ENCODE results near the gene PTPRJ.

GRCh38 chr11:48087974-48088681 is 107.8 kb downstream of the PTPRJ start:
- no peak for TF ChIP-seq POLR2G (IDR thresholded peaks at IDR 0.05; ENCODE audit: low read depth, low read length)
- TF ChIP-seq MAX (IDR thresholded peaks at IDR 0.05), result no peak
- no peak for TF ChIP-seq ZNF350 (CRISPR knock-in tag; IDR thresholded peaks at IDR 0.05; ENCODE audit: borderline replicate concordance, low read depth)
- TF ChIP-seq, protein P1, sequence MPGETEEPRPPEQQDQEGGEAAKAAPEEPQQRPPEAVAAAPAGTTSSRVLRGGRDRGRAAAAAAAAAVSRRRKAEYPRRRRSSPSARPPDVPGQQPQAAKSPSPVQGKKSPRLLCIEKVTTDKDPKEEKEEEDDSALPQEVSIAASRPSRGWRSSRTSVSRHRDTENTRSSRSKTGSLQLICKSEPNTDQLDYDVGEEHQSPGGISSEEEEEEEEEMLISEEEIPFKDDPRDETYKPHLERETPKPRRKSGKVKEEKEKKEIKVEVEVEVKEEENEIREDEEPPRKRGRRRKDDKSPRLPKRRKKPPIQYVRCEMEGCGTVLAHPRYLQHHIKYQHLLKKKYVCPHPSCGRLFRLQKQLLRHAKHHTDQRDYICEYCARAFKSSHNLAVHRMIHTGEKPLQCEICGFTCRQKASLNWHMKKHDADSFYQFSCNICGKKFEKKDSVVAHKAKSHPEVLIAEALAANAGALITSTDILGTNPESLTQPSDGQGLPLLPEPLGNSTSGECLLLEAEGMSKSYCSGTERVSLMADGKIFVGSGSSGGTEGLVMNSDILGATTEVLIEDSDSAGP (CRISPR knock-in tag; IDR thresholded peaks at IDR 0.05; ENCODE audit: borderline replicate concordance), result no peak
- TF ChIP-seq HNRNPH1 (optimal IDR thresholded peaks at IDR 0.05; ENCODE audit: low read depth, low read length), result no peak
- no peak for TF ChIP-seq SALL2 (CRISPR knock-in tag; IDR thresholded peaks at IDR 0.05)
- TF ChIP-seq BCL3 (CRISPR knock-in tag; IDR thresholded peaks at IDR 0.05), result no peak
- TF ChIP-seq HDAC1 (CRISPR knock-in tag; IDR thresholded peaks at IDR 0.05), result no peak
- no peak for TF ChIP-seq ETV6 (CRISPR knock-in tag; conservative IDR thresholded peaks at IDR 0.05)
- no peak for TF ChIP-seq CSRNP2 (CRISPR knock-in tag; conservative IDR thresholded peaks at IDR 0.05; ENCODE audit: low read depth)
- TF ChIP-seq, protein P2, sequence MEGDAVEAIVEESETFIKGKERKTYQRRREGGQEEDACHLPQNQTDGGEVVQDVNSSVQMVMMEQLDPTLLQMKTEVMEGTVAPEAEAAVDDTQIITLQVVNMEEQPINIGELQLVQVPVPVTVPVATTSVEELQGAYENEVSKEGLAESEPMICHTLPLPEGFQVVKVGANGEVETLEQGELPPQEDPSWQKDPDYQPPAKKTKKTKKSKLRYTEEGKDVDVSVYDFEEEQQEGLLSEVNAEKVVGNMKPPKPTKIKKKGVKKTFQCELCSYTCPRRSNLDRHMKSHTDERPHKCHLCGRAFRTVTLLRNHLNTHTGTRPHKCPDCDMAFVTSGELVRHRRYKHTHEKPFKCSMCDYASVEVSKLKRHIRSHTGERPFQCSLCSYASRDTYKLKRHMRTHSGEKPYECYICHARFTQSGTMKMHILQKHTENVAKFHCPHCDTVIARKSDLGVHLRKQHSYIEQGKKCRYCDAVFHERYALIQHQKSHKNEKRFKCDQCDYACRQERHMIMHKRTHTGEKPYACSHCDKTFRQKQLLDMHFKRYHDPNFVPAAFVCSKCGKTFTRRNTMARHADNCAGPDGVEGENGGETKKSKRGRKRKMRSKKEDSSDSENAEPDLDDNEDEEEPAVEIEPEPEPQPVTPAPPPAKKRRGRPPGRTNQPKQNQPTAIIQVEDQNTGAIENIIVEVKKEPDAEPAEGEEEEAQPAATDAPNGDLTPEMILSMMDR (CRISPR knock-in tag; IDR thresholded peaks at IDR 0.05), result no peak
- no peak for TF ChIP-seq RFX5 (IDR thresholded peaks at IDR 0.05; ENCODE audit: low read depth, low read length)
- no peak for TF ChIP-seq DDIT3 (CRISPR knock-in tag; IDR thresholded peaks at IDR 0.05)
